GM21515 (cell line): ENCODE results near the gene KCNH8.

Source experiments
- ATAC-seq: cut with Tn5 transposase; IDR thresholded peaks from one replicate; pipeline ENCODE4 v1.9.1; 2021; ENCODE audit not compliant: unreplicated experiment

Gene KCNH8

GRCh38 chr3:19357947-19358346 is 209.6 kb downstream of the KCNH8 start:
- ATAC-seq = no peak

GRCh38 chr3:19363071-19363470 is 214.8 kb downstream of the KCNH8 start:
- no peak for ATAC-seq

GRCh38 chr3:19364148-19364547 is 215.8 kb downstream of the KCNH8 start:
- ATAC-seq = no peak

- ATAC-seq = no peak
Measured at GRCh38 chr3:19365471-19365870, 217.2 kb downstream of the KCNH8 start.

- no peak for ATAC-seq
Measured at GRCh38 chr3:19384868-19385267, 236.6 kb downstream of the KCNH8 start.

GRCh38 chr3:19392150-19392549 is 243.8 kb downstream of the KCNH8 start:
- no peak for ATAC-seq

GRCh38 chr3:19394946-19395345 is 246.6 kb downstream of the KCNH8 start:
- ATAC-seq = no peak

GRCh38 chr3:19396726-19397125 is 248.4 kb downstream of the KCNH8 start:
- no peak for ATAC-seq

- ATAC-seq = no peak
Measured at GRCh38 chr3:19399356-19399755, 251.0 kb downstream of the KCNH8 start.

- ATAC-seq = no peak
Measured at GRCh38 chr3:19399836-19400235, 251.5 kb downstream of the KCNH8 start.

GRCh38 chr3:19420159-19420558 is 271.8 kb downstream of the KCNH8 start:
- ATAC-seq = no peak

GRCh38 chr3:19425825-19426224 is 277.5 kb downstream of the KCNH8 start:
- ATAC-seq = no peak

GRCh38 chr3:19427422-19428149 is 279.3 kb downstream of the KCNH8 start:
- no peak for ATAC-seq

GRCh38 chr3:19428729-19429128 is 280.4 kb downstream of the KCNH8 start:
- ATAC-seq = no peak

GRCh38 chr3:19432669-19433068 is 284.4 kb downstream of the KCNH8 start:
- no peak for ATAC-seq

- ATAC-seq = no peak
Measured at GRCh38 chr3:19436746-19437145, 288.4 kb downstream of the KCNH8 start.

GRCh38 chr3:19439944-19440343 is 291.6 kb downstream of the KCNH8 start:
- no peak for ATAC-seq

- ATAC-seq = no peak
Measured at GRCh38 chr3:19446138-19446537, 297.8 kb downstream of the KCNH8 start.

- no peak for ATAC-seq
Measured at GRCh38 chr3:19446687-19447086, 298.4 kb downstream of the KCNH8 start.

GRCh38 chr3:19455546-19455945 is 307.2 kb downstream of the KCNH8 start:
- no peak for ATAC-seq

GRCh38 chr3:19456738-19457137 is 308.4 kb downstream of the KCNH8 start:
- ATAC-seq = no peak

GRCh38 chr3:19457449-19457848 is 309.1 kb downstream of the KCNH8 start:
- ATAC-seq = no peak

- ATAC-seq = no peak
Measured at GRCh38 chr3:19467761-19468160, 319.5 kb downstream of the KCNH8 start.
